Measurements from ENCODE around the gene ADAMTS18.

DNA sequence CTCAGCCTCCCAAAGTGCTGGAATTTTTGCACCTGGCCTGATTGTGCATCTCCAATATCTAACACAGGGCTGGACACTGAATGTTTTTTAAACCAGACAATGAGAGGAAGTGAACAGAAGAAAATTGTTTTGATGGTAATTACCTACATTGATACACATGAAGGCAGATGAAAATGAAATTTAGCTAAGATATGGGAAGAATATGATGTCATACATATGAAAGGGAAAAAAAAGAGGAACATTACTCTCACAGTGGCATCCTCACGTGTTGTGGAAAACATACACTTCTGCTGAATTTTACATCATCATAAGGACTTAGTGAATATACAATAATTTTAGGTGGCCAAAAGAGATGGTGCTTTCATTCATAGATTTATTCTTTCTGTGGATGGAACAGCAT is 124.0 kb downstream of the ADAMTS18 start:
- TF ChIP-seq FOSL1 (IDR thresholded peaks at IDR 0.05; ENCODE audit: low read depth) (no peak), POLR2AphosphoS5 (IDR thresholded peaks at IDR 0.05; ENCODE audit: low read depth, low read length) (no peak), ZNF274 (IDR thresholded peaks at IDR 0.05; ENCODE audit: low read depth, low read length) (no peak), YY1 (IDR thresholded peaks at IDR 0.05; ENCODE audit: extremely low read depth, insufficient replicate concordance, low read depth, low read length) (no peak), POLR2A (IDR thresholded peaks at IDR 0.05; ENCODE audit: borderline replicate concordance, extremely low read depth, insufficient read depth, insufficient read length) (no peak), SRF (IDR thresholded peaks at IDR 0.05; ENCODE audit: low read depth) (no peak), CEBPB (IDR thresholded peaks at IDR 0.05; ENCODE audit: low read depth) (no peak), EZH2 (IDR thresholded peaks at IDR 0.05) (no peak), EZH2phosphoT487 (IDR thresholded peaks at IDR 0.05; ENCODE audit: borderline replicate concordance) (no peak)
- TF ChIP-seq, protein P1, sequence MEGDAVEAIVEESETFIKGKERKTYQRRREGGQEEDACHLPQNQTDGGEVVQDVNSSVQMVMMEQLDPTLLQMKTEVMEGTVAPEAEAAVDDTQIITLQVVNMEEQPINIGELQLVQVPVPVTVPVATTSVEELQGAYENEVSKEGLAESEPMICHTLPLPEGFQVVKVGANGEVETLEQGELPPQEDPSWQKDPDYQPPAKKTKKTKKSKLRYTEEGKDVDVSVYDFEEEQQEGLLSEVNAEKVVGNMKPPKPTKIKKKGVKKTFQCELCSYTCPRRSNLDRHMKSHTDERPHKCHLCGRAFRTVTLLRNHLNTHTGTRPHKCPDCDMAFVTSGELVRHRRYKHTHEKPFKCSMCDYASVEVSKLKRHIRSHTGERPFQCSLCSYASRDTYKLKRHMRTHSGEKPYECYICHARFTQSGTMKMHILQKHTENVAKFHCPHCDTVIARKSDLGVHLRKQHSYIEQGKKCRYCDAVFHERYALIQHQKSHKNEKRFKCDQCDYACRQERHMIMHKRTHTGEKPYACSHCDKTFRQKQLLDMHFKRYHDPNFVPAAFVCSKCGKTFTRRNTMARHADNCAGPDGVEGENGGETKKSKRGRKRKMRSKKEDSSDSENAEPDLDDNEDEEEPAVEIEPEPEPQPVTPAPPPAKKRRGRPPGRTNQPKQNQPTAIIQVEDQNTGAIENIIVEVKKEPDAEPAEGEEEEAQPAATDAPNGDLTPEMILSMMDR (IDR thresholded peaks at IDR 0.05 in 2 of 3, conservative IDR thresholded peaks at IDR 0.05 in 1 of 3; ENCODE audit: borderline replicate concordance in 1 of 3, insufficient read depth in 1 of 3, low read depth in 2 of 3, low read length in 2 of 3): no peak
- TF ChIP-seq, protein P2, sequence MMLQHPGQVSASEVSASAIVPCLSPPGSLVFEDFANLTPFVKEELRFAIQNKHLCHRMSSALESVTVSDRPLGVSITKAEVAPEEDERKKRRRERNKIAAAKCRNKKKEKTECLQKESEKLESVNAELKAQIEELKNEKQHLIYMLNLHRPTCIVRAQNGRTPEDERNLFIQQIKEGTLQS (IDR thresholded peaks at IDR 0.05): no peak
- TF ChIP-seq, protein P3, sequence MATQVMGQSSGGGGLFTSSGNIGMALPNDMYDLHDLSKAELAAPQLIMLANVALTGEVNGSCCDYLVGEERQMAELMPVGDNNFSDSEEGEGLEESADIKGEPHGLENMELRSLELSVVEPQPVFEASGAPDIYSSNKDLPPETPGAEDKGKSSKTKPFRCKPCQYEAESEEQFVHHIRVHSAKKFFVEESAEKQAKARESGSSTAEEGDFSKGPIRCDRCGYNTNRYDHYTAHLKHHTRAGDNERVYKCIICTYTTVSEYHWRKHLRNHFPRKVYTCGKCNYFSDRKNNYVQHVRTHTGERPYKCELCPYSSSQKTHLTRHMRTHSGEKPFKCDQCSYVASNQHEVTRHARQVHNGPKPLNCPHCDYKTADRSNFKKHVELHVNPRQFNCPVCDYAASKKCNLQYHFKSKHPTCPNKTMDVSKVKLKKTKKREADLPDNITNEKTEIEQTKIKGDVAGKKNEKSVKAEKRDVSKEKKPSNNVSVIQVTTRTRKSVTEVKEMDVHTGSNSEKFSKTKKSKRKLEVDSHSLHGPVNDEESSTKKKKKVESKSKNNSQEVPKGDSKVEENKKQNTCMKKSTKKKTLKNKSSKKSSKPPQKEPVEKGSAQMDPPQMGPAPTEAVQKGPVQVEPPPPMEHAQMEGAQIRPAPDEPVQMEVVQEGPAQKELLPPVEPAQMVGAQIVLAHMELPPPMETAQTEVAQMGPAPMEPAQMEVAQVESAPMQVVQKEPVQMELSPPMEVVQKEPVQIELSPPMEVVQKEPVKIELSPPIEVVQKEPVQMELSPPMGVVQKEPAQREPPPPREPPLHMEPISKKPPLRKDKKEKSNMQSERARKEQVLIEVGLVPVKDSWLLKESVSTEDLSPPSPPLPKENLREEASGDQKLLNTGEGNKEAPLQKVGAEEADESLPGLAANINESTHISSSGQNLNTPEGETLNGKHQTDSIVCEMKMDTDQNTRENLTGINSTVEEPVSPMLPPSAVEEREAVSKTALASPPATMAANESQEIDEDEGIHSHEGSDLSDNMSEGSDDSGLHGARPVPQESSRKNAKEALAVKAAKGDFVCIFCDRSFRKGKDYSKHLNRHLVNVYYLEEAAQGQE (IDR thresholded peaks at IDR 0.05; ENCODE audit: low read depth): no peak
